CD1c-positive myeloid dendritic cell (primary cell): ENCODE measurements around the gene BBS9.

Experiments used
- DNase-seq: peaks from one replicate; pipeline ENCODE4 v3.0.0-alpha.2; 2016; ENCODE audit errors: extremely low spot score

Gene BBS9

GRCh38 chr7:33357846-33358245 lies 228.5 kb downstream of the BBS9 start:
- no peak for DNase-seq

- no peak for DNase-seq
Observed at GRCh38 chr7:33369888-33370287, 240.5 kb downstream of the BBS9 start.

- no peak for DNase-seq
Observed at GRCh38 chr7:33373195-33373594, 243.8 kb downstream of the BBS9 start.

- no peak for DNase-seq
Observed at GRCh38 chr7:33379891-33380525, 250.6 kb downstream of the BBS9 start.

- no peak for DNase-seq
Observed at GRCh38 chr7:33388332-33388731, 259.0 kb downstream of the BBS9 start.

- DNase-seq: no peak
Observed at GRCh38 chr7:33392148-33392547, 262.8 kb downstream of the BBS9 start.

GRCh38 chr7:33393770-33394169 lies 264.4 kb downstream of the BBS9 start:
- DNase-seq: no peak

- DNase-seq: no peak
Observed at GRCh38 chr7:33395340-33395739, 266.0 kb downstream of the BBS9 start.

GRCh38 chr7:33399528-33400213 lies 270.3 kb downstream of the BBS9 start:
- DNase-seq: no peak

GRCh38 chr7:33400214-33400538 lies 270.8 kb downstream of the BBS9 start:
- no peak for DNase-seq

- DNase-seq: no peak
Observed at GRCh38 chr7:33410266-33410665, 280.9 kb downstream of the BBS9 start.

GRCh38 chr7:33411020-33411419 lies 281.7 kb downstream of the BBS9 start:
- no peak for DNase-seq

GRCh38 chr7:33412331-33412730 lies 283.0 kb downstream of the BBS9 start:
- DNase-seq: no peak

GRCh38 chr7:33418251-33418701 lies 288.9 kb downstream of the BBS9 start:
- no peak for DNase-seq

GRCh38 chr7:33420311-33420940 lies 291.1 kb downstream of the BBS9 start:
- DNase-seq: no peak

- no peak for DNase-seq
Observed at GRCh38 chr7:33421429-33421828, 292.1 kb downstream of the BBS9 start.

GRCh38 chr7:33422141-33422540 lies 292.8 kb downstream of the BBS9 start:
- DNase-seq: no peak

GRCh38 chr7:33422825-33423645 lies 293.7 kb downstream of the BBS9 start:
- DNase-seq: no peak

- DNase-seq: peak; percentile 21
Observed at GRCh38 chr7:33423646-33424020, 294.3 kb downstream of the BBS9 start.

GRCh38 chr7:33425395-33425794 lies 296.0 kb downstream of the BBS9 start:
- DNase-seq: no peak

GRCh38 chr7:33425929-33426678 lies 296.7 kb downstream of the BBS9 start:
- DNase-seq: no peak

- DNase-seq: no peak
Observed at GRCh38 chr7:33428415-33428814, 299.1 kb downstream of the BBS9 start.
